Umbilical cord (tissue), 2 donors: Measurements from ENCODE around the gene CHRNA5. TPM values are rescaled to one million over a fixed set of nuclear protein-coding genes. Genes with fewer than 3 reads are reported as not detected.
"Not testable (repeated sequence)": the region's sequence is repeated elsewhere in the genome, so short reads cannot be mapped to it uniquely, and the experiment has no call there.

Experiments
- DNase-seq: peaks from one replicate; pipeline ENCODE4 v3.0.0-alpha.2; 2015; ENCODE audit warnings: low spot score
- total RNA-seq: library from RNA; depleted of rRNA; stranded (reverse); fragments of >200 nt; gene quantifications from one replicate; pipeline ENCODE4 v1.2.3, GENCODE V29; 2014; ENCODE audit warnings: low replicate concordance; ENCODE audit not compliant: insufficient read depth

CHRNA5 gene
- total RNA-seq, 1 donor from 2014 or later = 1.9 TPM

DNA sequence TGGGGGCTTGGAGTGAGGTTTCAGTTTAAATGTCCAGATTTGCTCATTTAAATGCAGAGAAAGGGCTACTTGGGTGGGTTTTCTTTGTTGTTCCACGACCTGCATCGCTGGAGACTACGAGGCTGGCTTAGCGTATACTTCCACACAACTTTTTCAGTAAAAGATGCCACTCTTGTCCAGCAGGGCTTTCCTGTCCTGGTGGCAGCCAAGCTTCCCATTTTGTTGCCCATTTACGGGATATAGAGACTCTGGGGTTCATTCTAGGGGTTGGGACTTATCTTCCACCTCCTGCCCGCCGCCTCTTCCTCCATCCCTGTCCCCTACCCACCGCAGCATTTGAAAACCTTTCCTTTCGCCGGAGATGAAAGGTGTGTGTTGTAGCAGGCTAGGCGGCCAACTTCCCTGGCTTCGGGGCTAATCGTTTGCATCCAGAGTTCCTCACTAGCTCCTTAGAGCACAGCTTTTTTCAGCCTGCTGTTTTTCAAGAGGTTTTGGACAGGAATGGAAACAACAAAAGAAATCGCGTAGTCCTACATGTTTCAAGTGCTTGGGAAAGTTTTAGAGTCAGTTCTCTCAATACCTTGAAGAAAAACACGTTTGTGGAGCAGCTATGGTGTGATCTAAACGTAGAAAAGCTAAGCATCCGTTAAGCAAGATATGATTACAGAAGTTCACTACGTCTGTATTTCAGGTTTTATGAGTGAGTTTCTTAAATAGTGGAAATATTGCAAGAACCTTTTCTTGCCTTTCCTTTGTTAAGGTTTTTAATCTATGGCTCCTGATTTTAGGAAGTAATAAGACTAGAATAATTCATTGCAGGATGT is 843 bp downstream of the CHRNA5 start:
- peak; percentile 8 for DNase-seq

DNA sequence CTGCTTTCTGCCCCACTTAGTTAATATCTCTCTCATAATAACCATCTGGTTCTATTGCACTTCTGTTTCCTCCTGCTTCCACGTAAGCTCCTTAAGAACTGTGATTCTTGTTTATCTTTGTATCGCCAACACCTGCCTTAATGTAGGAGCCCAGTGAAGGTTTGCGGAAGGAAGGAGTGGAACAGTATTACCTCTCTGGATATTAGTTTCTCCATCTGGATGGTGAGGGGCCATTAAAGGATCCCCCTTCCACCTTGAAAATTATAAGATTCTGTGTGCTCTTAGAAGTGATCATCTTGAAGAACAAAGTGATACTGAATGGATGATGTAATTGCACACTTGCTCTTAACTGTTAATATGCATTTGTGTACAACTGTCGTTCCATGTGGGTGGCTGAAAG is 2.2 kb downstream of the CHRNA5 start:
- no peak for DNase-seq

DNA sequence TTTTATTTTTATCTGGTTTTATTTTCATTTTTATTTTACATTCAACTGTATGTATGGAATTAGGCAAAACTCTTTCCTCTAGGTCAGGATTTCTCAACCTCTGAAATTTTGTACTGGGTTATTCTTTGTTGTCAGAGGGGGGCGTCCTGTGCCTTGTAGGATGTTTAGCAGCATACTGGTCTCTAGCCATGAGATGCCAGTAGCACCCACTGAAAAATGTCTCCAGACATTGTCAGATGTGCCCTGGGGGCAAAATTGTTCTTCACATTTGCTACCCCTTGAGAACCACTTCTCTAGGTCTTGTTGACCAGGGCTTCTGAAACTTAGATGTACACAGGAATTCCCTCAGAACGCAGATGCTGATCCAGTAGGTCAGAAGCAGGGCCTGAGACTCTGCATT is 5.4 kb downstream of the CHRNA5 start:
- no peak for DNase-seq

DNA sequence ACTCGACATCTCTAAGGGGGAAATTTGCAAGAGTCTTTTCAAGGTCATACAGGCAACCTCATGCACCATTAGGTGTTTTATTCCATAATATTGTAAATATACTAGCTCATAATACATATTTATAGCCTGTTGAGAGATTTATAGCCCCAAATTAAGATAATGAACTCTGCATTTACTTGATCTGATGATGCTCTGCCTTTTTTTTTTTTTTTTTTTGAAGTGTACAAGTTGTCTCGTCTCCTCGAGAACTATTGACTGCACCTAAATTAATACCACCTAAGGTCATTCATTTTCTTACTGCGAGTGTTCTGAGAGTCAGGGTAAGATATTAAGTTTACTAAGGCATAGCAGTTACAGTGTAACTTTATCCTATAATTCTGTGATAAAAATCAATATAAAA is 6.1 kb downstream of the CHRNA5 start:
- no peak for DNase-seq

DNA sequence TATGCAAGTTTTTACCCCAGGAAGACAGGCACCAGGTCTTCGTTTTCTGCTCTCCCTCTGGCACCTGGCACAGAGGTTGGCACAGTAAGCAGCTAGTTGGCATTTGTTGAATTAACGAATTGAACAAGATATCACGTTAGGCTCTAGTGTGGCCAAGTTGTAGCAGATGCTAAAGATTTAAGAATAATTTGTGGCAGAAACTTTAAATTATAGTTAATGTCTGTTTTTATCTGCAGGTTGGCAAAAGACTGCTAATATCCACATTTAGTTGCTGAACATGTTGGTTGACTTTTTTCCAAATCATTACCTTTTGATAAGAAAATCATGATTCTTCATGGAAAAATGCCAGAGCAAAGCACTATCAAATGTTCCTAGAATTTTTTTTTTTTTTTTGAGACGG is 8.1 kb downstream of the CHRNA5 start:
- DNase-seq = no peak

DNA sequence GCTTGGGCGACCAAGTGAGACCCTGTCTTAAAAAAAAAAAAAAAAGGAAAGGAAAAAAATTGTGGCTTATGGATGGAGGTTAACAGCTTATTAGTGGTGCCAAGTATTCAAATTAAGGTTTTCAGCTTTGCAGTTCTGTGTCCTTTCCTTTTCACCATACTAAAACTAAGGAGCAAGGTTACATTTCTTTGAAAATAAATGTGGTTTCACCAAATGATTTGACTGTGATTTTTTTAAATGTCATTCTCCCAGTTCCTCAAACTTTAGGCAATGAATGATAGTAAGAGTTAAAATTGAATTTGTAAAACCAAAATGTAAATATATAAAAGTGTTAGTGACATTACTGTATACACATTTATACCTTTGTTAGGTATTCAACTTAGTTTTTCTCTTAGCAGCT is 9.6 kb downstream of the CHRNA5 start:
- DNase-seq = no peak

DNA sequence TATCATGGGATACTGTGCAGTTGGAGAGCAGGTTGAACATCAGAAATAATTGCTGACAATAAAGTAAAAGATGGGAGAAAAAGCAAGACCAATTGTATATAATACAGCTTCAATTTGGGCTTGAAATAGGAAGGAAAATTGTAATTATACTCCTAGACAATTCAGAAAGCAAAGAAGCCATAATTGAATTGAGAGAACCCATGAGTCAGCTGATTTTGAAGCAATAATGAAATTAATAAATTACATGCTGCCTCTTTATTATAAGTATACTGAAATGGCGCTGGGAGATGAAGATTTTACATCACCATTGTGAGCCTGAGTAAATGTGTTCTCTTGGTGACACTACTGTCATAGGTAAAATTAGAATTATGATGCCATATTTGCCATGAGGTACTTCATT is 32.3 kb downstream of the CHRNA5 start:
- no peak for DNase-seq

DNA sequence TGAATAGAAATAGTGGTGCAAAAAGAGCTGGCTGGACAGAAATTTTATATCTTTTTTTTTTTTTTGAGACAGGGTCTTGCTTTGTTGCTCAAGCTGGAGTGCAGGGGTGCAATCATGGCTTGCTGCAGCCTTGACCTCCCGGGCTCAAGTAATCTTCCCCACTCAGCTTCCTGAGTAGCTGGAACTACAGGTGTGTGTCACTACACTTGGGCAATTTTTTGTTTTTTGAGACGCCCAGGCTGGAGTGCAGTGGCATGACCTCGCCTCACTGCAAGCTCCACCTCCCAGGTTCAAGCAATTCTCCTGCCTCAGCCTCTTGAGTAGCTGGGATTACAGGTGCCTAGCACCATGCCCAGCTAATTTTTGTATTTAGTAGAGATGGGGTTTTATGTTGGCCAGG is 33.0 kb downstream of the CHRNA5 start:
- no peak for DNase-seq

DNA sequence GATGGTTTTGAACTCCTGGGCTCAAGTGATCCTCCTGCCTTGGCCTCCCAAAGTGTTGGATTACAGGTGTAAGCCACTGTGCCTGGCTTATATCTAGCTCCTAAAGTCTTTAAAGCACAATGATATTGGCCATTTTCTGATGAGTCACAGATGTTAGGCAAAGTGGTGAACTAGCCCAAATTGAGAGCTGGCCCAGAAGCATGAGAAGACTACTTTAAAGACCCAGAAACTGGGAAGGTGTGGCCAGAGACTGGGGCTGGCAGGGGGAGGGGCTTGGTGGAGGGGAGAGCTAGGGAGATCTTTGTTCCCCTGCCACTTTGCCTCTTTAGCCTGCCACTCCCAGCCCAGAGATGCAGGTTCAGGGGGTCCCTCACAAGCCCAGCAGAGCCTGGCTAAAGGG is 33.9 kb downstream of the CHRNA5 start:
- DNase-seq = no peak

DNA sequence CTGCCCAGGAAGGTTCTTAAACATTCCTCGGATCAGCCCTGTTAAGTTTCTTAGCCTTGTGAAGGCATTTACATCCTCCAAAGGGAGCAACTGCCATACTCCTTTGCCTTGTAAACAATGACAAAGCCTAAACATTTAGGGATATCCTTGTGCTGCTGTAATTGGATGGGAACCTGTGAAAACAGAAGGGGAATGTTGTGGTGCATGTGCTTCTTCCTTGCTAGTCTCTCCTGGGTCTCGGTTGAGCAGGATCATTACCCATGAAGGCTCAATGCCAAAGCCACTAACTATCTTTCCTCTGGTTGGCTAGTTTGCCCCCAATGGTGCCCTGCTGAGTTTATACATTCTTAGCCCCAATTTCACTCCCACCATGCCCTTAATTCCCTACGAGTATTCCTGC is 38.1 kb downstream of the CHRNA5 start:
- no peak for DNase-seq

DNA sequence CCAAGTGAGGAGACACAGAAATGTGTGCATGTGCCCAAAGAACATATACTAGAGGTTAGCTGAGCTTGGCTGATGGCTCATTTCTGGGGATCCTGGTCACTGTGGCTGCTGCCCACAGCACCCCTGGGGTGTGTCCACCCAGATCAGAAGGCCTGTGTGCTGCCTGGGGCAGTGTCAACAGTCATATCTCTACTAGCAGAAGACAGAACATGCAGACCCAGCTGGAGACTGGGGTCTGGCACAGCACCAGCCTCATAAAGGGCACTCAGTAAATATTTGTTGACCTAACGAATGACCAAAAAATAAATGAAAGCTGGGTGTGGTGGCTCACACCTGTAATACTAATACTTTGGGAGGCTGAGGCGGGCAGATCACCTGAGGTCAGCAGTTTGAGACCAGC is 39.1 kb downstream of the CHRNA5 start:
- no peak for DNase-seq

DNA sequence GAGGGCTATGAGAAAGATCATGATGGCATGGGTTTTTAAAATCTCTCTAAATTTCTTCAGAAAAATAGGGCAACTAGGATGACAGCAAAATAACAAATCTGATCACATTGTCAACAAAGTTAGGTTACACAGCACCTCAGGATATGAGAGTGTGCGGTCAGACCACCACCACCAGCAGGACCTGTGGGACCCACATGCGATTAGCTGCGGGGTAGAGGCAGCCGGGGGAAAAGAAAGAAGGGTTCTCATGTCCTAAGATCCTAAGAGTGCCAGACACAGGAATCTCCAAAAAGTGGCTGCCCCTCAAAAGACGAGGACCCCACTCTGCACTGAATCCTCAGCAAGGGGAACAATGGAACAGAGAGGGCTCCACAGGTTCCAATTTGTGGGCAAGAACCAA is 39.9 kb downstream of the CHRNA5 start:
- DNase-seq = no peak

DNA sequence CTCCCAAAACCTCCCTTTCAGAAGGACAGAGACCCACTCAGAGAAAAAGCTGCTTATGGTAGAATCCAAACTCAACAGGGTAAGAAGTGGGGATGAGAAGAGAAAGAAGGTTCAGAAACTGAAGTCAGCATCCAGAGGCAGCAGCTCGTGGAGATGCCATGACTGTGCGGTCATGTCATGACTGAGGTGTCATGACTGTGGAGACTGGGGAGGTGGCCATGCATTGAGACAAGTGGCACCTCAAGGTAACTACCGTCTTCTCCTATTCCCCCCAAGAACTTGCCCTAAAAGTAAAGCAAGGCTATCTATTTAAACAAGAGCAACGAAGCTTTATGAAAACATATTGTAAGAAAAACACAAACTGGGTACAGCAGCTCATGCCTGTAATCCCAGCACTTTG is 40.4 kb downstream of the CHRNA5 start:
- no peak for DNase-seq

DNA sequence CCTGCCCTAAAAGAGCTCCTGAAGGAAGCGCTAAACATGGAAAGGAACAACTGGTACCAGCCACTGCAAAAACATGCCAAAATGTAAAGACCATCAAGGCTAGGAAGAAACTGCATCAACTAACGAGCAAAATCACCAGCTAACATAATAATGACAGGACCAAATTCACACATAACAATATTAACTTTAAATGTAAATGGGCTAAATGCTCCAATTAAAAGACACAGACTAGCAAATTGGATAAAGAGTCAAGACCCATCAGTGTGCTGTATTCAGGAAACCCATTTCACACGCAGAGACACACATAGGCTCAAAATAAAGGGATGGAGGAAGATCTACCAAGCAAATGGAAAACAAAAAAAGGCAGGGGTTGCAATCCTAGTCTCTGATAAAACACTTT is 44.2 kb downstream of the CHRNA5 start:
- DNase-seq = not testable (repeated sequence)

DNA sequence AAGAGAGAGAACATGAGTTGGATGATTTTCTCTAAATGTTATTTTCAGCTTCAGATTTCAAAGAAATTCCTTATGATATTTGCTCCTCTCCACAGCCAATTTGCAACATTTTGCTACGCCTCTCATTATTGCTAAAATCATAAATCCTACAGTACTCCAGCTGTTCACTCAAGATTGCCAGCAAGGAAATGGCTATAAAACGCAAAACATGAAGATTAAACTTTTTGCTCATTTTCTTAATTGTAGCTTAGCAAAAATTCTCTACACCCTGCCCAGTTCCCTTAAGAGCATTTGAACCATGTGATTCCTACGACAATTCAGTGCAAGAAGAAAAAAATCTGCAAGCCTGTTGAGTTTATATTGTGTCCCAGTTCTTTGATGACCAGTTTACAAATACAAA is 48.7 kb downstream of the CHRNA5 start:
- no peak for DNase-seq

DNA sequence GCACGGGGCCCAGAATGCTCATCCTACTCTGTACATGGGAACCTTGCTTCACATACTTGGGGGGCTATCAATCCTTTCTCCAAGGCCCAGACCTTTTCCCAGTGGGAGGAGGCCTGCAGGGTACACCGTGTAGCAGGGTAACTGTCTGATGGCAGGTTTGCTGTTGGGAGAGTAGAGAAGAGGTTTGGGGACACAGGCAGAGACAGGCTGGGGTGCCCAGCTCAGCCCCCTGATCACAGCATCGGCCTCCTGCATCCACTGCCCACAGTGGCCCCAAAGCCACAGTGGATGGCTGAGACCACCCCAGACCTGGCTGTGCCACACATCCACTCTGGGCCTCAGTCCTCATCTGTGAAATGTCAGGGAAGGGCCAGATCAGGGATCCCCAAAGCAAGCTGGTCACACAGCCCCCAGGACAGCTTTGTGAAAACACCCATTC is 49.9 kb downstream of the CHRNA5 start:
- no peak for DNase-seq

DNA sequence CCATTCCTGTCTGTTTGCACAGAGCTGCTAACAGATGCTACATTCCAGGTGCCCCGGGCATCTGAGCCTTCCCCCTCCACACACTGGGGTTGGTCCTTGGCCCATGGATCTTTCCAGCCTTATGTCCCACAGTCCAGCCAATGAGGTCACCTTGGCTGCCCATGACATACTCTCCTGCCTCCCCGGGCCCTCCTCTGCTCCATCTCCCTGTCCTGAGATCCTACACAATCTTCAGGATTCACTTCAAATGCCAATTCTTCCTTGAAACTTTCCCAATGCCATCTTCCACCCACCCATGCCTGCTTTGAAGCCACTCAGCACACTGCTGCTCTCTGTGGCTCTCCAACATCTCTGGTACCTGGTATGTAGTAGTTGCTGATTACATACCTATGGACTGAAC is 51.2 kb downstream of the CHRNA5 start:
- DNase-seq = no peak

DNA sequence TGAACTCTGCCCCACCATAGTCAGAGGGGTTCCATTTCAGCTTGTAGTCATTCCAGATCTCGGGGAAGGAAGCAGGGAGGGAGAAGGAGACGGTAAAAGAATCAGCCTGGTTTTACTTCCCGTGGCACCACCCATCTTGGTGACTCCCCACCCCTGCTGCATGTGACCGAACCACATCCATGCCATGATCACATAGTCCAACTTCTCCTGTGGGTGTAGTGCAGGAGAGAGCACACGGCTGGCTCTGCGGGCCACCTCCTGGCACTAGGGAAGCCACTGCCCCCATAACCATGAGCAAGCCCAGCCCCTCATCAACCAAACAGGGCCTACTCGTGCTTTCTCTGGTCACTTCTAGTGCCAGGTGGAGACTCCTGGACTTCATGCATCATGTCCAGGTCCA is 51.8 kb downstream of the CHRNA5 start:
- no peak for DNase-seq

DNA sequence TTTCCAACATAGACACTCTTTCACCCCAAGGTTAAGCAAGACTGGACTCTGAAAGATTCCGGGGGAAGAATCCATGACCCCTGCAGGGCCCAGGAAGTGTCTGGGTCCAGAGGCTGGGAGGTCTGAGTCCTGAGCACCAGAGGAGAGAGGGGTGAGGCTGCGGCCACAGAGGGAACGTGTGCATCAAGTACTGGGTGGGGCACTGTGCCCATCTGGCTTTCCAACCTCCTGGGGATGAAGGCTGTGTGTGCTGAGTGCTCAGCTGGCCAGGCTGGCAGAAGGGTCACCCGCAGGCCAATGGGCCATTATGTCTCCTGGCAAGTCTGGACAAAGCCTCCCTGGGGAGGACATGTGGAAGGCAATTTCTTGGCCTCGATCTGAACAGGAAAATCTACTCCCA is 52.2 kb downstream of the CHRNA5 start:
- DNase-seq = no peak

DNA sequence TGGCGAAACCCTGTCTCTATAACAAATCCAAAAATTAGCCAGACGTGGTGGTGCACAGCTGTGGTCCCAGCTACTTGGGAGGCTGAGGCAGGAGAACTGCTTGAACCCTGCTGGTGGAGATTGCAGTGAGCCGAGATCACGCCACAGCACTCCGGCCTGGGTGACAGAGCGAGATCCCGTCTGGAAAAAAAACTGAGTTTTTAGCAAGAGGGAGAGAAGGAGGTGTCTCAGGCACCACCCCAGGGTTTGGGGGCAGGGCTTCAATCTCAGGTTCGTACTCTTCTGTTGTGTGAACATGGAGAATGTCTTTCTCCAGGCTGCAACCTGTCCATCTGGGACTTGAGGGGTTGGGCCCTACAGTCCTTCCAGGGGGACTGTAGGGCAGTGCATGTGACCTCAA is 52.7 kb downstream of the CHRNA5 start:
- DNase-seq = no peak

DNA sequence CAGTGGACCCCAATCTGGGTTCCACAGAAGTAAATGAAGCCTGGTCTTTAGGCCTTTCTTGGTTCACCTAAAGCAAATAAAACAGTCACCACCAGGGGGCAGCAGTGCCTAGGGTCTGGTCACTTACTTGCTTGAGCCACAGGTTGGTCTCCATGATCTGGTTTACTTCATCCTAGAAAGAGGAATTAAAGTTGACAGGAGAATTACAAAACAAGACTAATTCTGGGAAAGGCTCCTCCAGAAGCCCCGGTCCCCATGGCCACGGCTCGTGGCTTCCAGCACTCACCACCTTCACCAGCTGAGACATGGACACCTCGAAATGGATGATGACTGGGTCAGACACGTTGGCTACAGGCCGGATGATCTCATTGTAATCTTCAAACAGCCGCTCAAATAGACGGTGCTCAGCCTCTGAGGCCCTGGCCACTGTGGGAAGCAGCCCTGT is 53.2 kb downstream of the CHRNA5 start:
- DNase-seq = peak; percentile 98

DNA sequence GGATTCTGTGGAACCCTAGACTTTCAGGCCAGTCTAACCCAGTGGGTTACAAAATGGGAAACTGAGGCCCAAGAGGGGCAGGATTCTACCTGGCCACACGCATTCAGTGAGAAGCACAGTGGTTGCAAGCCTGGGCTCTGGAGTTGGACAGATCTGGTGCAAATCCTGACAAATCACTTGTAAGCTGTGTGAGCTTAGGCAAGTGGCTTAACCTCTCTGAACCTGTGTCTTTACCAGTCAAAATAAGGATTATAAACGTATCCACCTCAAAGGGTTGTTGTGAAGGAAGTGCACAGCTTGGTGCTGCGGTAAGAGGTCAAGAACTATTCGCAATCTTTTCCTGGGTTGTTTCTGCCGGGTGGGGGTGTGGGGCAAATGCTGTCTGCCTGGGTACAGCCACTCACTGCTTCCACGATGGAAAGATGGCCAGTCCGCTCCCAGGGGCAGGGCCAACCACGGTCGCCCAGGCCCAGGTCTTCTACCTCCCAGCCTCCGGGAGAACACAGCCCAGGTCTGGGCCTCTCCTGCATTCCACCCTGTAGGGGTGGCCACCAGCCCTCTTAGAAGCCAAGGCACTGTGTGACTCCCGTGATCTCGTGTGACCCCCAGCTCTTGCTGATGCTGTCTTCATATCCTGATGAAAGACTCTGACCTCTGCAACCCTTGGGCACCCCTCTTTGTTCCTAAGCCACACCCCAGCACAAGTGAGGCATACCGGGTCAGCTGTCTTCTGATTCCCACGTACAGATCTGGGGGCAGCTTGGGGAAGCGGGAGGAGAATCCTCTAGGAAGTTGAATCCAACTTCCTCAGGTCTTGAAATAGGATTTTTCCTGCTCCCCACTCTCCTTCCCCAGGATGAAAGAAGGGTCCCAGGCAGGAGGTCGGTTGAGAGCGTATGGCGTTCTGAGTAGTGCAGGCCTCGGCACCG is 54.0 kb downstream of the CHRNA5 start:
- DNase-seq = peak; percentile 58

DNA sequence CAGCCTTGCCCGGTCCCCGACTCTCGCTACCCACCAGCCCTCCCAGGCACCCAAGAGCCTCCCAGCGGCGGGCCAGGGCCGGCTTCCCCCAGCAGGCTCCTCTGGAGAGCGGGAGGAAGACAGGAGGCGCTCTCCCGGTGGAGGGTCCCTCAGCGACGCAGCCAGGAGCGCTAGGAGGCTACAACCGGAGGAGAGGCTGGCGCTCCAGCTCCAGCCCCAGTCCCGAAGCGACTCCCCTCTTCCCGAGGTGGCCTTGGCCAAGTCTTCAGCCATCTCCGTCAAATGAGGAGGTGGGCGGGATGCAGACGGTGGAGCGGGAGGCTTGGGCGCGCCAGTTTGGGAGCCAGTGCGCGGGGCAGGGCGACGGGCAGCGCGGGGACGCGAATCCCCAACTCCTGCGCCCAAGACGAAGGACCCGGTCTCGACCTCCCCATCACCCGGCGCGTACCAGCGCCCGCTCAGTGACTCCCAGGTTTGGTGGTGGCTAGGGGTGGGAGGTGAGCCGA is 54.8 kb downstream of the CHRNA5 start:
- DNase-seq = peak; percentile 31
